Activated T-helper 1 cell treated with anti-CD3 and anti-CD28 coated beads, Interleukin-12 subunit alpha, Interleukin-12 subunit beta, Interleukin-2, Interleukin-4 antibody, amounts not matched to agents 30 ng/mL and 10 ng/mL and 1 ng/mL, durations not matched to agents 14 hours and 24 hours and 36 hours (primary cell): ENCODE measurements around the gene KLHL6. TPM values are rescaled to one million over a fixed set of nuclear protein-coding genes. Genes with fewer than 3 reads are reported as not detected.
"Not testable (repeated sequence)": the region's sequence is repeated elsewhere in the genome, so short reads cannot be mapped to it uniquely, and the experiment has no call there.

Experiments
- DNase-seq: peaks from one replicate; pipeline ENCODE4 v3.0.0; 2021; ENCODE audit warnings: low spot score
- H3K27ac Mint-ChIP-seq: one replicate; pipeline ENCODE4 v1.8.0; 2021; ENCODE audit warnings: mild to moderate bottlenecking, mixed read lengths
- H3K27me3 Mint-ChIP-seq: one replicate; pipeline ENCODE4 v1.8.0; 2022; ENCODE audit warnings: mild to moderate bottlenecking, moderate library complexity, mixed read lengths; ENCODE audit not compliant: insufficient read depth
- H3K36me3 Mint-ChIP-seq: one replicate; pipeline ENCODE4 v1.8.0; 2021; ENCODE audit warnings: low read depth, mixed read lengths
- H3K4me1 Mint-ChIP-seq: one replicate; pipeline ENCODE4 v1.8.0; 2021; ENCODE audit warnings: low read depth, mixed read lengths
- H3K4me3 Mint-ChIP-seq: one replicate; pipeline ENCODE4 v1.8.0; 2021; ENCODE audit warnings: mild to moderate bottlenecking, moderate library complexity, mixed read lengths
- H3K9me3 Mint-ChIP-seq: one replicate; pipeline ENCODE4 v1.8.0; 2021; ENCODE audit warnings: mixed read lengths
- intact Hi-C: fragments of 100-400 bp; cut with micrococcal nuclease; formaldehyde crosslinking; loops from one replicate; pipeline ENCODE4 v1.15.1; 2024
- total RNA-seq: library from RNA; stranded (reverse); gene quantifications from 2 replicates; pipeline ENCODE4 v1.2.3, GENCODE V29; 2022

The KLHL6 gene
- total RNA-seq, 1 donor from 2014 or later = 40.6 TPM

- Mint-ChIP-seq H3K4me1 (peaks cover 10% of the 10 kb centered on the region), H3K27me3 (no peaks in the 10 kb centered on the region), H3K36me3 (no peaks in the 10 kb centered on the region), H3K27ac (no peak overlapping the region), H3K4me3 (no peak overlapping the region), H3K9me3 (no peaks in the 10 kb centered on the region)
- intact Hi-C loops = no loop called here
- DNase-seq = no peak
Measured at GRCh38 chr3:183477801-183478456, 77.6 kb downstream of the KLHL6 start.

GRCh38 chr3:183475764-183476162 lies 79.7 kb downstream of the KLHL6 start:
- intact Hi-C loops, H3K9me3 Mint-ChIP-seq, H3K4me3 Mint-ChIP-seq, H3K27me3 Mint-ChIP-seq, H3K27ac Mint-ChIP-seq, H3K36me3 Mint-ChIP-seq, H3K4me1 Mint-ChIP-seq, DNase-seq: not testable (repeated sequence)

- Mint-ChIP-seq H3K36me3 (no peaks in the 10 kb centered on the region), H3K9me3 (no peaks in the 10 kb centered on the region), H3K27me3 (no peaks in the 10 kb centered on the region), H3K4me3 (no peak overlapping the region), H3K27ac (no peak overlapping the region), H3K4me1 (peaks cover under 1% of the 10 kb centered on the region)
- intact Hi-C loops = no loop called here
- no peak for DNase-seq
Measured at GRCh38 chr3:183475016-183475763, 80.3 kb downstream of the KLHL6 start.

- intact Hi-C loops = no loop called here
- Mint-ChIP-seq H3K4me3 (no peak overlapping the region), H3K36me3 (no peaks in the 10 kb centered on the region), H3K27me3 (no peaks in the 10 kb centered on the region), H3K27ac (no peak overlapping the region), H3K9me3 (no peaks in the 10 kb centered on the region), H3K4me1 (peaks cover 6% of the 10 kb centered on the region)
- no peak for DNase-seq
Measured at GRCh38 chr3:183473969-183474368, 81.5 kb downstream of the KLHL6 start.

GRCh38 chr3:183472155-183472554 lies 83.4 kb downstream of the KLHL6 start:
- H3K4me3 Mint-ChIP-seq = no peak overlapping the region
- no peaks in the 10 kb centered on the region for H3K9me3 Mint-ChIP-seq
- H3K27ac Mint-ChIP-seq = no peak overlapping the region
- H3K4me1 Mint-ChIP-seq = peaks cover 16% of the 10 kb centered on the region
- DNase-seq = no peak
- no peaks in the 10 kb centered on the region for H3K36me3 Mint-ChIP-seq
- intact Hi-C loops = no loop called here
- H3K27me3 Mint-ChIP-seq = no peaks in the 10 kb centered on the region

GRCh38 chr3:183468424-183468823 lies 87.1 kb downstream of the KLHL6 start:
- Mint-ChIP-seq H3K9me3 (no peaks in the 10 kb centered on the region), H3K27ac (peak overlapping the region; percentile 75), H3K27me3 (peaks cover 2% of the 10 kb centered on the region), H3K36me3 (no peaks in the 10 kb centered on the region), H3K4me1 (peaks cover 16% of the 10 kb centered on the region), H3K4me3 (peak overlapping the region; percentile 12)
- intact Hi-C loops = loop anchor here (2.0 to 5.0 kb wide), 2 partner anchors 48 to 549 kb away; partner anchors contain the start of gene ABCC5
- DNase-seq = no peak

GRCh38 chr3:183466575-183466974 lies 88.9 kb downstream of the KLHL6 start:
- H3K4me3 Mint-ChIP-seq = no peak overlapping the region
- DNase-seq = no peak
- peaks cover 16% of the 10 kb centered on the region for H3K4me1 Mint-ChIP-seq
- H3K27me3 Mint-ChIP-seq = peaks cover 2% of the 10 kb centered on the region
- intact Hi-C loops = loop anchor here (5.0 kb wide), 1 partner anchor 551 kb away; the partner anchor contains the start of gene ABCC5
- no peaks in the 10 kb centered on the region for H3K9me3 Mint-ChIP-seq
- no peaks in the 10 kb centered on the region for H3K36me3 Mint-ChIP-seq
- H3K27ac Mint-ChIP-seq = no peak overlapping the region

- intact Hi-C loops = loop anchor here (5.0 kb wide), 1 partner anchor 552 kb away; the partner anchor contains the start of gene ABCC5
- peaks cover 16% of the 10 kb centered on the region for H3K4me1 Mint-ChIP-seq
- H3K36me3 Mint-ChIP-seq, H3K27me3 Mint-ChIP-seq, DNase-seq, H3K27ac Mint-ChIP-seq, H3K4me3 Mint-ChIP-seq, H3K9me3 Mint-ChIP-seq: not testable (repeated sequence)
Measured at GRCh38 chr3:183465710-183466109, 89.8 kb downstream of the KLHL6 start.

- Mint-ChIP-seq H3K4me3 (no peak overlapping the region), H3K36me3 (no peaks in the 10 kb centered on the region), H3K9me3 (no peaks in the 10 kb centered on the region), H3K27ac (no peak overlapping the region), H3K4me1 (peaks cover 14% of the 10 kb centered on the region), H3K27me3 (peaks cover 6% of the 10 kb centered on the region)
- intact Hi-C loops = no loop called here
- no peak for DNase-seq
Measured at GRCh38 chr3:183464480-183464879, 91.0 kb downstream of the KLHL6 start.

- DNase-seq = no peak
- intact Hi-C loops = no loop called here
- Mint-ChIP-seq H3K4me1 (no peaks in the 10 kb centered on the region), H3K4me3 (no peak overlapping the region), H3K27ac (no peak overlapping the region), H3K9me3 (no peaks in the 10 kb centered on the region), H3K36me3 (peaks cover 2% of the 10 kb centered on the region), H3K27me3 (peaks cover 6% of the 10 kb centered on the region)
Measured at GRCh38 chr3:183460081-183461055, 95.1 kb downstream of the KLHL6 start.

GRCh38 chr3:183455089-183455488 lies 100.4 kb downstream of the KLHL6 start:
- intact Hi-C loops = no loop called here
- Mint-ChIP-seq H3K4me1 (no peaks in the 10 kb centered on the region), H3K4me3 (no peak overlapping the region)

GRCh38 chr3:183454064-183454463 lies 101.4 kb downstream of the KLHL6 start:
- H3K4me1 Mint-ChIP-seq = peaks cover 2% of the 10 kb centered on the region
- H3K27me3 Mint-ChIP-seq = no peaks in the 10 kb centered on the region
- H3K36me3 Mint-ChIP-seq = peaks cover 11% of the 10 kb centered on the region
- H3K27ac Mint-ChIP-seq = no peak overlapping the region
- DNase-seq = no peak
- H3K9me3 Mint-ChIP-seq = no peaks in the 10 kb centered on the region
- H3K4me3 Mint-ChIP-seq = no peak overlapping the region
- intact Hi-C loops = no loop called here

More at GRCh38 chr3:183455089-183455488, 100.4 kb downstream of the KLHL6 start:
- Mint-ChIP-seq H3K36me3 (peaks cover 11% of the 10 kb centered on the region), H3K9me3 (no peaks in the 10 kb centered on the region), H3K27ac (no peak overlapping the region), H3K27me3 (no peaks in the 10 kb centered on the region)
- no peak for DNase-seq
